Measurements from ENCODE around the gene CPLX1.
"Not testable (repeated sequence)": the region's sequence is repeated elsewhere in the genome, so short reads cannot be mapped to it uniquely, and the experiment has no call there.

Gene CPLX1

DNA sequence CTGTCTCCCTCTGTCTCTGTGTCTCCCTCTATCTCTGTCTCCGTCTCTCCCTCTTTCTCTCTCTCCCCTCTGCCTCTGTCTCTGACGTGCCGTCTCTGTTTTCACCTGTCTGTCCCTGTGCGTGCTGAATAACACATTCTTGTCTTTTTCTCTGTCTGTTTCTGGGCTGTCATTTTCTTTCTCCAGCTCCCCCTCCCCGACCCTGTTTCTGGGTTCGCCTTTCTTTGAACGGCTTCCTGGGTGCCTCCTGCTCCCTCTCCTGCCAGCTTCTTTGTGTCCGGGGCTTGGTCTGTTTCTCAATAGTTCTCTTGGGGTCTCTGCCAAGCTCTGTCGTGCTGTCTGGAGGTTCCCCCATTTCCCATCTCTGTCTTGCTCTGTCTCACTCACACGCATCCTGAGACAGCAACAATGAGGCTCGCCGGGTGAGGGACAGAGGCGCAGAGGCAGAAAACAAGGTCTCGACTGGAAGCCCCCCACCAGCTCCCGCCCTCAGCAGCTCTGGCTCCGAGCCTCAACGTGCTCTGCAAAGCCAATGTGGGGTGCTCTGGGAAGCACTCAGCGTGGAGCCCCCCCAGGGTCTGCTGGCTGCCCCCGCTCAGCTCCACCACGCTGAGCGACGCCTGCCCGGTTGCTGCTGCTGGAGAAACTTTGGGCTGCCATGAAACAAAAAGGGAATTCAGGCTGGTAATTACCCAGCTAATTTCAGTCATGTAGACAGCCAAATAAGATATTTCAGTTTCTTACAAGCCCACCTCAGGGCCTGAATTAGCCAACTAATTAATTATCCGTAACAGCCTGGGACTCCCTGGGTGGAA lies 3.4 kb downstream of the CPLX1 start:
- DNase-seq (ENCODE audit: low read depth, low spot score), result no peak
- H3K27ac ChIP-seq, result no peak overlapping the region

DNA sequence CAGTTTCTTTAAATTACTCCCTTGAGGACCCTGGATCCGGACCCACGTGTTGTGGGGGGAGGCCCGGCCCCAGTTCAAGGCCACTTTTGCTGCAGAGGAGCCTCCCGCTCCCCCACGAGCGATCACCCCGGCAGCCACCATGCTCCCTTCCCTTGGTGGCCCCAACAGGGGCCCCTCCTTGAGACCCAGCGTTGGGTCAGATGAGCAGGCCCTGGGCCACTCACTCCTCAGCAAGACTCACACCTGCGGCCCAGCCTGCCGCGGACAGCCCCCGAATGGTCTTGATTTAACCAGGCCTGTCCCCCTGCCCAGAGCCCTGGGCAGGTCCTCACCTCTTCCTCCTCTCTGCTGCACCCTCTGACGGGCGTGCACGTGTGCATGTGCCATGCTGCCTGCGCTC lies 4.3 kb downstream of the CPLX1 start:
- DNase-seq (ENCODE audit: low read depth, low spot score), result no peak
- no peak overlapping the region for H3K27ac ChIP-seq

DNA sequence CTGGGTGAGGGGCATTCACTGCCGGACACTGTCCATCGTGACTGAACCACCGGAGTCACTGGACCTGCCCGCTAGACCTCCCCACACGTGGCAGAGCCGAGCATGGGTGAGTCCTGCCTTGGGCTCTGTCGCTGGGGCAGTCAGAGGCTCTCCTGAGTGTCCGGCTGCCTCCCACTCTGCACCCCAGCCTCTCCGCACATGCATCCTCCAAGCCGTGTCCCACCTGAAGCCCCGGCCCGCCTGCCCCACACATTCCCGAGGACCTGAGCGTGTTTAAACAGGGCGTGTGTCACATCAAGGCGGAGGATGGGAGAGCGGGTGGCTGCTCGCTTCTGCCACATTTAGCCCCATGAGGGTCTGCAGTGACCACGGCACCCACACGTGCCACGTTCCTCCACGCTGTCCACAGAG lies 4.7 kb downstream of the CPLX1 start:
- H3K27ac ChIP-seq, result no peak overlapping the region
- no peak for DNase-seq (ENCODE audit: low read depth, low spot score)

DNA sequence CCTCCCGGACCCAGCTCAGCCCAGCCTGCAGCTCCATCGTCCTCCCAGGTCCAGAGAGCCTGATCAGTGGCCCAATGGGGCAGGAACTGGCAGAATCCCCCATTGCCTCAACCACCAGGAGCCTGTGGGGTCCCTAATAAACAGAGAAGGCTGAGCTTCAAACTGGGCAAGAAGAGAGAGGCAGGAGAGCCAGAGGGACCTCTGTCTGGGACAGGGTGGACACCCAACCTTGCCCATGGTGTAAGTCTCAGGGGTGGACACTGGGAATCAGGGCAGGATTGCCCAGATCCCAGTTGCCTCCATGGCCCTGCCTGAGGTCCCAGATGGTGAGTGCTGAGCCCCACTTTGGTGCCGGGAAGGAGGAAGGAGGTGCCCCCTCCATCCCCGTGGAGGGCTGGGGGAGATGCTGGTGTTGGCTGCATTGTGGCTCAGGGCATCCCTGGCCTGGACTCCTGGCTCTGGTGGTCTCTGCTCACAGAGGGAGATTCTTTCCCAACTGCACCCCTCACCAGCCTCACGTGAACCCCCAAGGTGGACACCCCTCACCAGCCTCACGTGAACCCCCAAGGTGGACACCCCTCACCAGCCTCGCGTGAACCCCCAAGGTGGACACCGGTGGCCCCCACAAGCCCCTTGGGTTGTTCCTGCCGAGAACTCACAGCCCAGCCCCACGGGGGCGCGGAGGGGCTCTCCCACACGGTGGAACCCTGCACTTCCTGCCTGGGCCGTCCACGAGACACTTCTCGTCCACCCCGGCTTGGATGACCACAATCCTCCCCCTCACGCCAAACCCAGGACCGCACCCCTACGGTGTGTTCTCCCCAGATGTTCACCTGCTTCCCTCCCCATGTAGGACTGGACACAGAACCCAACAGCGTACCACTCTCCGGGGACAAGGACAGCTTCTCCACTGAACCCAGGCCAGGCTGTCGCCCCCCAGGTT lies 5.4 kb downstream of the CPLX1 start:
- no peak for DNase-seq (ENCODE audit: low read depth, low spot score)
- no peak overlapping the region for H3K27ac ChIP-seq

DNA sequence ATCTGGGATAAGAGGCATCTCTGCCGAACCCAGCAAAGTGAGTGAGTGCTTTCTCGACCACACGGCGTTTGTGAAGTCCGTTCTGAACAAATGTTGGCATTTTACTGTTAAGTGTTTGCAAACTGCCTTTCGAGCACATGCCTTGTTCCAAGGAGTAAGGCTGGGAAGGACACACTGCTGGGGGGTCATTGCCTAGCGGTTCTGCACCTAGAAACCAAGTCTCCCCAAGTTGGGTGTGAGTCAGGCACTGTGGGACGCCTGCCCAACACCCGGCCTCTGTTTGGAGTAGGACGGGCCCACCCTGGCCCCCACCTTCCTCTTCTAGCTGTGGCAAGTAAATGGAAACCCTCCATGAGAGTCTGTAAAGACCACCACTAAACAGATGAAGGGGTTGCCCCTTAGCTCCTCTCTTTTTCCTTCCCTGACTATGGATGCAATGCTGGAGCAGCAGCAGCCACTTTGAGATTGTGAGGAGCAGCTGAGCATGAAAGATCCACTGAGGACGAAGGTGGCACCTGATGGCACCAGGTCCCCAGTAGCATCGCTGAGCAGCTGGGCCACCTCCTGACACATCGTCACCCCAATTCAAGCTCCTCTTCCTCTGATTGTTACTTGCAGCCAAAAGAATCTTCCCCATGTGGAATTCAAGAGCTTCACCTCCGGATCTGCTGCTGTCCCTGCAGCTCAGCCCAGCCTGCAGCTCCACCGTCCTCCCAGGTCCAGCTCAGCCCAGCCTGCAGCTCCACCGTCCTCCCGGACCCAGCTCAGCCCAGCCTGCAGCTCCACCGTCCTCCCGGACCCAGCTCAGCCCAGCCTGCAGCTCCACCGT lies 6.3 kb downstream of the CPLX1 start:
- H3K27ac ChIP-seq, result no peak overlapping the region
- DNase-seq (ENCODE audit: low read depth, low spot score), result no peak

DNA sequence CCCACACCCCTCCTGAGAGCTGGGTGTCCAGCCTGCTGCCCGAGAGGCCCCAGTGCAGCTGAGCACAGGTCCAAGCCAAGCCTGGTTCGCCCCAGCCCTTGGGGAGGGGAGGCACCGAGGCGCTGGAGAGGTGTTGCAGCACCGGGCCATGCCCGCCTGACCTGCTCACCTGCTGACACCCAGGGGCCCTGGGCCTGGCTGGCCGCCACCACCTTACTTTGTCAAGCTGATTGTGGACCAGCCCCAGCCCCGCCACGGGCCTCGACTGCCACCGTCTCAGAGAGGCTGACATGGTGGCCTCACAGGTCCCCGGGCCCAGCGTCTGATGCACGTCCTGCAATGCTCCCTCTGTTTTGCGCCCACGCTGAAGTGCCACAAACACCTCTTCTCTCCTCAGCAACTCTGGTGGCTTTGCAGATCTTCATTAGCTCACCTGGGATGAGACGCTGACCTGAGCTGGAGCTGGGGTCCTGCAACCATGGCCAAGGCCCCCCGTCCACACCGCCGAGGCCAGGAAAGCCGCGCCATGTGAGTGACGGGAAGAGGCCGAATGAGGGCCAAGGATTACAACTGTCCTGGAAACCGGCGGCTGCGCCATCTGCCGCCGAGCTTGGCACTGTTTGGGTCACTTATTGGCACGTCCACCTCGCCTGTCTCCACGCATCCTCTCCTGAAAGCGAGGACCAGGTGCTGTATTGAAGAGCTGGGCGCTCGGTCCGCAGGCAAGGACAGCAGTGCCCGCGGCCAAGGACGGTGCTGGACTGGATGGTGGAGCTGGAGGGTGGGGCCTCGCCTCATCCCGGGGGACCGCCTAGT lies 7.6 kb downstream of the CPLX1 start:
- H3K27ac ChIP-seq, result no peak overlapping the region
- no peak for DNase-seq (ENCODE audit: low read depth, low spot score)

DNA sequence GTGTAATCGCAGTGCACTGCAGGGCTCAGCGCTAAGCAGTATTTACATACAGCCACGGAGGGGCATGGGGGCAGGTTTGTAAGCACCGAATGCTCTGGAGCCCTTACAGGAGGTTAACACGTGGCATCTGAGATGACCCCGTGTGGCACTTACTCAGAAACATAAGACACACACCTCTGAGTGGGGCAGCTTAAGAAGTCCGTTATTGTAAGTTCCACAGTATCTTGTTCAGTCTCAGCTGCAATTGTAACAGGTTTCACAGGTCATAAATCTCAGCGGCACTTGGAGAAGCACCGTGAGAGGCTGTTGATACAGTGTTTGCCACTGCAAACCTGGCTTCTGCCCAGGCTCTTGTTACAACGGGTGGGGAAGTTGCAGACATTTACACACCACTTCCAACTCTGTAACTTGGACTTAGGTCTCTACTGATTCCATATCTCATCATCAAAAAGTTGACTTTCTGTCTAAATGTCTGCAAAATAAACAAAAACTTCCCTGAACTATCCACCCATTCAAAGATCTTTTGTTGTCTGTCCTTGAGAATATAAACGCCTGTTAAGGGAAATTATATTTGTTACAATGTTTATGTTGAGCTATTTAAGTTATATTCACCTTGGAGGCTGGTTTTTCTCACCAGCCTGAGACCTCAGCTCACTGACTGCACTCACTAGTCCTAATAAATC lies 10.3 kb downstream of the CPLX1 start:
- DNase-seq (ENCODE audit: low read depth, low spot score), result no peak
- no peak overlapping the region for H3K27ac ChIP-seq

DNA sequence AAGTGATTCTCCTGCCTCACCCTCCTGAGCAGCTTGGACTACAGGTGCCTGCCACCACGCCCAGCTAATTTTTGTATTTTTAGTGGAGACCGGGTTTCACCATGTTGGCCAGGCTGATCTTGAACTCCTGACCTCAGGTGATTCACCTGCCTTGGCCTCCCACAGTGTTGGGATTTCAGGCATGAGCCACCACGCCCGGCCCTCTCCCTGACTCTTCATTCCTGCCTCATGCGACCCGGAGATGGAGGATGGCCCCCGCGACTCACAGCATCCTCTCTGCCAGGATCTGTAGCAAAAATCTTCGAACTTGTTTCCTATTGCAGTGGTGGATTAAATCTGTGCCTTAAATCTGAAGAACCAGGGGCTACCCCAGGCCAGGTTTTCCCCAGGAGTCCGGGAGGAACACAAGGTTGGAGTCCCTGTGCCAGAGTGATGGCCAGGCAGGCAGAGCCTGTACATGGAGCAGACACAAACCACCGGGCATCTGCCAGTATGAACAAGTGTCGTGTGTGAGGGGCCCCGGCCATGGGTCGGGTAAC lies 11.5 kb downstream of the CPLX1 start:
- DNase-seq (ENCODE audit: low read depth, low spot score), result no peak
- no peak overlapping the region for H3K27ac ChIP-seq

DNA sequence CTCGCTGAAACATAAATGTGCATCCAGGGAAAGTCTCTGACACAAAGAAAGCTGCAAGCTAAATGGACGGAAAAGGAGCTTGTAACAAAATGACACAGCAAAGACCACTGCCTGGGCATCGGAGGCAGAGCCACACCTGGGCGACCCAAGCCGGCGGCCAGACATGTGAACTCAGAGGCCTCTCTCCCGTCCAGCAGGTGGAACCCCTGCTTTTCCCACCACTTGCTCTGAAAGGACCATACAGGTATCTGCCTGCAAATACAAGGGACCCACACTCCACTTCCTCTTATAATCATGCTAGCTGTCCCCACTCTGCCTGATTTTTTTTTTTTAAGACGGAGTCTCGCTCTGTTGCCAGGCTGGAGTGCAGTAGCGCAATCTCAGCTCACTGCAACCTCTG lies 12.0 kb downstream of the CPLX1 start:
- DNase-seq (ENCODE audit: low read depth, low spot score), result no peak
- H3K27ac ChIP-seq, result no peak overlapping the region

DNA sequence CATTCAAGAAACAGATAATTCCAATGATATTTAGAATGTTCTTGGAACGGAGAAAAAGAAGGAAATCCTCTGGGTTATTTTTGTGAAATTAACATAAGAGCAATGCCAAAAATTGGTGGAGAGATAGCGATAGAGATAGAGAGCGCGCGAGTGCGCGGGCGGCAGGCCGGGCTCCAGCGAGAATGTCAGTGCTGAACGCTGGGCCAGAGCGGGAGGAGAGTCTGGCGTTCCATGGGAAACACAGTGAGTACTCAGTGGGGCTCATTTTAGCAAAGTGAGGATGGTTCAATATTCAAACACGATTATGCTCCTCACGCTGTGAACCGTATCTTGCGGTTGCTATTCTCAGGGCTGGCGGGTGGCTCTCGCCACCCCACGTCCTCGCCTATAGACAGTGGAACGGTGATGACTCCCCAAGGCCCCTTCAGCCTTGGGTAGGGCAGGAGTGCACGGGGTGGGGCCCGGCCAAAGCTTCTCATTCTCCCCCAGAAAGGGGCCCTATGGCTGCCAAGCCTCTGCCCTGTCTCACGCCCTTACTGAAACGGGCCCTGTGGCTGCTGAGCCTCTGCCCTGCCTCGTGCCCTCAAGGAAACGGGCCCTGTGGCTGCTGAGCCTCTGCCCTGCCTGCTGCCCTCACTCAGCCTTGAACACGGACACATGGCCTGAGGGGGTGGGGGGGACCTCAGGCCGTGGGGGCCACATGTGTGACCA lies 16.9 kb downstream of the CPLX1 start:
- no peak for DNase-seq (ENCODE audit: low read depth, low spot score)
- no peak overlapping the region for H3K27ac ChIP-seq

DNA sequence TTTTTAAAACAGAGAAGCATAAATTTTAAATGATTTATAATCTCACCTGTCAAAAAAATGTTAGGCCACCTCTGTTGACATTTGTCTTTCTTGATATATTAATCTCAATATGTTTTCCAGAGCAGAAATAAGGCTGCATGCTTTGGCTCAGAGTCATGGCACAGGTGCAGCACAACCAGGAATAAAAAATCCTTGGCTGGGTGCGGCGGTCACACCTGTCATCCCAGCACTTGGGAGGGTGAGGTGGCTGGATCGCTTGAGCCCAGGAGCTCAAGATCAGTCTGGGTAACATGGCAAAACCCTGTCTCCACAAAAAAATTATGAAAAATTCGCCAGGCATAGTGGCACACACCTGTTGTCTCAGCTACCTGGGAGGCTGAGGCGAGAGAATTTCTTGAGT lies 18.1 kb downstream of the CPLX1 start:
- DNase-seq (ENCODE audit: low read depth, low spot score), result no peak
- no peak overlapping the region for H3K27ac ChIP-seq

DNA sequence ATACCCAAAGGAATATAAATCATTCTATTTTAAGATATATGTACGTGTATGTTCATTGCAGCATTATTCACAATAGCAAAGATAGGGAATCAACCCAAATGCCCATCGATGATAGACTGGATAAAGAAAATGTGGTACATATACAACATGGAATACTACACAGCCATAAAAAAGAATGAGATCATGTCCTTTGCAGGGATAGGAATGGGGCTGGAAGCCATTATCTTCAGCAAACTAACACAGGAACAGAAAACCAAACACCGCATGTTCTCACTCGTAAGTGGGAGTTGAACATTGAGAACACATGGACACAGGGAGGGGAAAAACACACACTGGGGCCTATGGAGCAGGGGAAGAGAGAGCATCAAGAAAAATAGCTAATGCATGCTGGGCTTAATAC lies 18.9 kb downstream of the CPLX1 start:
- not testable (repeated sequence) for H3K27ac ChIP-seq; DNase-seq (ENCODE audit: low read depth, low spot score)

DNA sequence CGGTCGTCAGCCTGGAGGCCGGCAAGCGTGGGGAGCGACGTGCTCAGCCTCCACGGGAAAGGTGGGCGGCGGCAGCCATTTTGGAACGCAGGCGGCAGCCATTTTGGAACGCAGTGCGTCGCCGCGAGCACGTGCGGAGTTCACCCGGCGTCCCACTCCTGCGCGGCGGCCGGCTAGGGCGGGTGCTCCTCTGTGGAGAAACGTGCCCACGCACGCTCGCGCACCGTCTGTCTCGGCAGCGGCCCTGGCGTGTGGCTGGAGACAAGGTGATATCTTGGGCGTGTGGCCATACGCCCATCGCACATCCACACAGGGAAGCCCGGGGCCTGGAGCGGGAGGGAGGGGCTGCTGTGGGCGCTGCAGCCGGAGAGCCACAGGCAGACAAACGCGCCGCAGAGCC lies 21.1 kb downstream of the CPLX1 start:
- no peak for DNase-seq (ENCODE audit: low read depth, low spot score)
- no peak overlapping the region for H3K27ac ChIP-seq

DNA sequence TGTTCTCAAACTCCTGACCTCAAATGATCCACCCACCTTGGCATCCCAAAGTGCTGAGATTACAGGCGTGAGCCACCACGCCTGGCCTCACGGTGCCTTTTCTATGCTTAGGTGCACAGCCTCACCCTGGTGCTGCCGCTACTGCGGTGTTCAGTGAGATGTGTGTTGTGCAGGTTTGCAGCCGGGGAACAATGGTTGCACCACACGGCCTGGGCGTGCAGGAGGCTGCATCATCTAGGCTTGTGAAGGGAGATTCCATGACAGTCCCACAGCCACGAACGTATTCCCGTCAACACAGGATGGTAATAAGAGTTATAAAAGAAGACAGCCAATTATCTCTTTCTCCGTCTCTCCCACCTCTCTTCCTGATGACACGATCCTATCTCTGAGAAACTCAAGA lies 22.0 kb downstream of the CPLX1 start:
- DNase-seq (ENCODE audit: low read depth, low spot score), result no peak
- H3K27ac ChIP-seq, result no peak overlapping the region

DNA sequence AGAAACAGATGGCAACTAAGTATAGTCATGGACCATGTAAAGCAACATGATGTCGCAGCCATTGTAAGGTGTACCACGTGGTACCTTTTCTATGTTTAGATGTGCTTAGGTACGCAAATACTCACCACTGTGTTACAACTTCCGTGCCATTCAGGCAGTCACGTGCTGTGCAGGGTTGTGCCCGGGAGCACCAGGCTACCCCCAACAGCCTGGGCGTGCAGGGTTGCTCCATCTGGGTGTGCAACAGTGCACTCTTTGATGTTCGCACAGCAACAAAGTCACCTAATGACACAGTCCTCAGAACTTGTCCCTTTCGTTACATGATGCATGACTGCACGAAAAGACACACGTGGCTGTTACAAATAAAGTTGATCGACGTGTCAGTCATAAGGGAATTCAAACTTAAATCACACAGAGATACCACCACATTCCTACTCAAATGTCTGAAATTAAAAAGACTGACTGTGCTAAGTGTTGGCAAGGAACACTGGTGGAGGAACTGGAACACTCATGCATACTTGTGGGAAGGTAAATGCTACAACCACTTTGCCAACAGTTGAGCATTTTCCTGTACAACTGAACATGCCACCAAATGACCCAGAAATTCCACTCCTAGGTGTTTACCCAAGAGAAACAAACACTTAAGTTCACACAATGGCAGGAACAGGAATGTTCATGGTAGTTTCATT lies 24.3 kb downstream of the CPLX1 start:
- H3K27ac ChIP-seq, result no peak overlapping the region
- DNase-seq (ENCODE audit: low read depth, low spot score), result no peak

DNA sequence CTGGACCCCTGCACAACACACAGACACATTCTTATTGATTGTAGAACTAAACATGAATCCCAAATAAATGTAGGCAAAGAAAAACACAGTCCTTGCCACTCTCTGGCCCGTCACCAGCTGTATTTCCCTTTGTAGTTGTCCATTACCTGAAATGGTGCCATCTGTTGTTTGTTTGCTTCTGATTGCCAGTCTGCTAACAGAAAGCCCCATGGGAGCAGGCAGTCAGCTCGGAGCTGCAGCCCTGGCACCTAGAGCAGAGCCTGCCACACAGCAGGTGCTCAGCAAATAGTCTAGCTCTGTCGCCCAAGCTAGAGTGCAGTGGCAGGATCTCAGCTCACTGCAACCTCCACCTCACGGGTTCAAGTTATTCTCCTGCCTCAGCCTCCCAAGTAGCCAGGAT lies 28.9 kb downstream of the CPLX1 start:
- DNase-seq (ENCODE audit: low read depth, low spot score), result no peak

DNA sequence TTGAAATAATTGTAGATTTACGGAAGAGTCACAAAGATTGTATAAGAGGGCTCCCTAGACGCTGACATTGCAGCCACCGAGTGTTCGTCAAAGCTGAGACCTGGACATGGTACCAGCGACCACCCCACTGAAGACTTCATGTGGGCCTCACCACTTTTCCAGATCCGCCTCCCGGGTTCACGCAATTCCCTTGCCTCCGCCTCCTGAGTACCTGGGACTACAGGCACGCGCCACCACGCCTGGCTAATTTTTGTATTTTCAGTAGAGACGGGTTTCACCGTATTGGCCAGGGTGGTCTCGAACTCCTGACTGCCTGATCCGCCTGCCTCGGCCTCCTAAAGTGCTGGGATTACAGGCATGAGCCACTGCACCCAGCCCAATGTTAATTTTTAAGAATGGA lies 29.7 kb downstream of the CPLX1 start:
- no peak overlapping the region for H3K27ac ChIP-seq
- DNase-seq (ENCODE audit: low read depth, low spot score), result no peak

More for the DNA sequence above, 28.9 kb downstream of the CPLX1 start:
- H3K27ac ChIP-seq, result no peak overlapping the region

DNA sequence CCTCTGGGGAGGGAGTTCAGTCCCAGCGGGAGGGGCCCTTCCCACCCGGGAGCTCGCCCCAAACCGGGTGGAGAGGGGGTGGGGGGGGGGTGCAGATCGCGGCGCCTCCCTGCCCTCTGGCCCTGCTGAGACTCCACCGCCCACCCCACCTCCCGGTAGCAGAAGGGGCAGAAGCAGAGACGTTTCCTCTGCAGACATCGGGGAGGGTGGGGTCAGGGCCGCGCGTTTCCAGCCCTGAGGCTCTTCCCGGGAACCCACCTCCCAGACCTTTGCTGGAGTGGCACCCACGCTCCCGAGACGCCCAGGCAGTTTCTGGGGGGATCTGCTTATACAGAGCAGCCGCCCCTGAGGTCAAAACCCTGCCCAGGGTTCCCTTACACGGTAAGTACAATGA lies 30.2 kb downstream of the CPLX1 start:
- DNase-seq (ENCODE audit: low read depth, low spot score), result no peak
- H3K27ac ChIP-seq, result no peak overlapping the region

All from epithelial cell of prostate (primary cell).